ENCODE results near the gene CPT1C. TPM values are rescaled to one million over a fixed set of nuclear protein-coding genes. Genes with fewer than 3 reads are reported as not detected.

The CPT1C gene
- total and polyA plus RNA-seq, 2 of the 4 experiments (the other 2 are of a cell fraction): 14.2 to 56.1 TPM

DNA sequence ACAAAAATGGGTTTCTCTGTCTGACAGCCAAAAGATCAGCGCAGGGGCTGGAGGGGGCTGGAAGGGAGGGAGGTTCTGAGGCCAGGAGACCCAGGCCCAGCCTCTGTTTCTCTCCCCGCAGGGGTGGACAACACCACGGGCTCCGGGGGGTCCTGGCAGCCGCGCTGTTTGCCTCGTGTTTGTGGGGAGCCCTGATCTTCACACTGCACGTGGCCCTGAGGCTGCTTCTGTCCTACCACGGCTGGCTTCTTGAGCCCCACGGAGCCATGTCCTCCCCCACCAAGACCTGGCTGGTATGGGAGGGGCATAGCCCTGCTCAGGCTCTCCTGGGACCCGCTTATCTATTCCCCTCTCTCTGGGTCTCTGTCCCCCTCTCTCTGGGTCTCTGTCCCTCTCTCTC lies 9.6 kb downstream of the CPT1C start:
- H2AK9ac ChIP-seq (replicated peaks; ENCODE audit: low read depth, low read length, poor library complexity): no peak overlapping the region
- no peaks in the 10 kb centered on the region for H4K20me1 ChIP-seq (ENCODE audit: insufficient read depth, low read length)
- H3K23ac ChIP-seq (ENCODE audit: low read depth, low read length): no peak overlapping the region
- ATAC-seq (ENCODE audit: low read depth) (no peak), DNase-seq (no peak)
- H3K4me2 ChIP-seq (ENCODE audit: low read depth, low read length): no peak overlapping the region
- no peaks in the 10 kb centered on the region for H3K9me3 ChIP-seq (ENCODE audit: control insufficient read depth, insufficient read depth, low read length)
- CTCF ChIA-PET: no interaction called here
- H3K27me3 ChIP-seq (ENCODE audit: control insufficient read depth, insufficient read depth, low read length): no peaks in the 10 kb centered on the region
- no peak overlapping the region for H2BK15ac ChIP-seq (ENCODE audit: low read depth, low read length)
- BruUV-seq (replicated peaks): no TSS peak
- no peak overlapping the region for H3K4me3 ChIP-seq (ENCODE audit: insufficient read depth, low read depth, low read length)
- H3K9me1 ChIP-seq (ENCODE audit: insufficient read depth, low read length): 0 out of 2 replicates have a peak, but pooled peaks cover 3% of the 10 kb centered on the region
- intact Hi-C loops (cut with micrococcal nuclease) (no loop called here), dilution Hi-C loops (cut with HindIII; ENCODE audit: low sequenced_read_pairs, unreplicated experiment) (no loop called here), in situ Hi-C loops (cut with MboI; ENCODE audit: low sequenced_read_pairs) (no loop called here)
- H4K91ac ChIP-seq (ENCODE audit: insufficient read depth, low read depth, low read length): no peak overlapping the region
- no peak overlapping the region for H3K56ac ChIP-seq (ENCODE audit: extremely low read depth, insufficient read depth, low read length)
- no peak overlapping the region for H3K9ac ChIP-seq (ENCODE audit: low read depth, low read length)
- no peak overlapping the region for H2BK120ac ChIP-seq (ENCODE audit: low read depth, low read length)
- H2AFZ ChIP-seq (replicated peaks; ENCODE audit: low read length, poor library complexity): no peak overlapping the region
- no peak overlapping the region for H4K5ac ChIP-seq (ENCODE audit: low read depth, low read length)
- H3K36me3 ChIP-seq (ENCODE audit: control insufficient read depth, insufficient read depth, low read length): peaks cover 28% of the 10 kb centered on the region
- no peaks in the 10 kb centered on the region for H3K4me1 ChIP-seq (ENCODE audit: control insufficient read depth, insufficient read depth, low read length)
- H2AK5ac ChIP-seq (ENCODE audit: low read depth, low read length): no peak overlapping the region
- no peak overlapping the region for H3K18ac ChIP-seq (ENCODE audit: low read depth, low read length)
- 68% methylated on average over 4 of the region's 11 CpGs; no CpG with 5 or more reads in 1 of the 2 experiments for WGBS, 2 experiments (ENCODE audit: extremely low coverage in 2 of 2, insufficient read length in 1 of 2)
- H3K79me1 ChIP-seq (ENCODE audit: low read depth in 1 of 2, low read length in 2 of 2): no peaks in the 10 kb centered on the region
- no peak overlapping the region for H3K27ac ChIP-seq (ENCODE audit: insufficient read depth, low read length)
- TF ChIP-seq BHLHE40 (IDR thresholded peaks at IDR 0.05; ENCODE audit: low read depth, low read length): no peak
- no peak overlapping the region for H2BK5ac ChIP-seq (ENCODE audit: low read depth, low read length, poor library complexity, severe bottlenecking)
- no peak overlapping the region for H3K4ac ChIP-seq (ENCODE audit: low read depth, low read length)
- H4K8ac ChIP-seq (ENCODE audit: low read depth in 2 of 2, low read length in 2 of 2): no peak overlapping the region
- no peak overlapping the region for H2BK20ac ChIP-seq (ENCODE audit: low read depth, low read length)
- H3K14ac ChIP-seq (replicated peaks; ENCODE audit: low read depth, low read length): no peak overlapping the region
- POLR2A ChIA-PET (ENCODE audit: unreplicated experiment): no interaction called here
